K562 (cell line): ENCODE measurements around the gene IRS2. TPM values are rescaled to one million over a fixed set of nuclear protein-coding genes. Genes with fewer than 3 reads are reported as not detected.

ENCODE experiments used
- ATAC-seq: fragments of 200-7000 bp; cut with Tn5 transposase; 3 replicates; pipeline ENCODE4 v1.9.1; 2020; ENCODE audit warnings: moderate library complexity
- BruUV-seq: library from RNA; stranded (reverse); fragments of 400-500 nt; replicated peaks from 2 replicates; lab custom pipeline; 2021; lab: Mats Ljungman, UMichigan
- CTCF ChIA-PET: fragments of 300-600 bp; formaldehyde crosslinking; extraction: SDS; loops from one replicate; lab custom pipeline; 2021; ENCODE audit warnings: low intra/inter-chr PET ratio; lab: Yijun Ruan, JAX
- POLR2A ChIA-PET: fragments of 300-600, 350-650 bp; sonication (Branson Sonifier 250); formaldehyde crosslinking; extraction: SDS; loops from one replicate; lab custom pipeline; 2021; ENCODE audit warnings: antibody characterized with exemption, inconsistent platforms; lab: Yijun Ruan, JAX
- DNase-seq, 4 experiments: peaks; one replicate each; pipeline versions ENCODE4 v3.0.0 to v3.0.0-alpha.2; 2011 to 2018; ENCODE audit warnings: low spot score in 3 of 4, mixed read lengths in 3 of 4; ENCODE audit errors: extremely low read depth in 1 of 4
- FAIRE-seq: peaks from 2 replicates; lab custom pipeline; 2011; peaks lifted over from hg19 to GRCh38; lab: Jason Lieb, UNC
- H2AFZ ChIP-seq: 2 replicates; pipeline ENCODE4 v1.6.0; 2011; ENCODE audit warnings: low read depth, low read length, control low read depth, inconsistent platforms
- H3K27ac ChIP-seq: fragments of 200-600 bp; 3 replicates; pipeline ENCODE4 v1.8.0; 2011; ENCODE audit warnings: low read depth, mild to moderate bottlenecking, control low read depth, inconsistent platforms, low read length, moderate library complexity, mixed read lengths; ENCODE audit errors: extremely low read depth
- H3K27me3 ChIP-seq, 2 experiments: fragments of 300-600 bp in 1 of 2; 2 replicates in 1 of 2; 3 replicates in 1 of 2; pipeline versions ENCODE4 v1.6.0 to v1.8.0; 2011; ENCODE audit warnings: inconsistent platforms in 2 of 2, low read length in 2 of 2, mild to moderate bottlenecking in 1 of 2, mixed read lengths in 1 of 2, moderate library complexity in 1 of 2; ENCODE audit not compliant: control insufficient read depth in 2 of 2, insufficient read depth in 2 of 2
- H3K36me3 ChIP-seq: fragments of 300-600 bp; 3 replicates; pipeline ENCODE4 v1.8.0; 2011; ENCODE audit warnings: mild to moderate bottlenecking, low read length, inconsistent platforms; ENCODE audit not compliant: control insufficient read depth, insufficient read depth
- H3K4me1 ChIP-seq, 2 experiments: fragments of 200-600 bp in 1 of 2; replicated peaks in 1 of 2; 2 replicates in 1 of 2; 3 replicates in 1 of 2; pipeline versions ENCODE4 v1.5.1 to v1.8.0; 2011; ENCODE audit warnings: inconsistent platforms in 2 of 2, low read length in 2 of 2, mild to moderate bottlenecking in 1 of 2, mixed read lengths in 1 of 2, moderate library complexity in 1 of 2; ENCODE audit not compliant: control insufficient read depth in 2 of 2, insufficient read depth in 2 of 2
- H3K4me2 ChIP-seq: 2 replicates; pipeline ENCODE4 v1.6.1; 2011; ENCODE audit warnings: low read length, control low read depth, inconsistent platforms, mixed read lengths; ENCODE audit not compliant: insufficient read depth
- H3K4me3 ChIP-seq: fragments of 200-600 bp; sonication (generic), shearing (Covaris generic); 2 replicates; pipeline ENCODE4 v1.5.1; 2016; ENCODE audit warnings: control low read depth, inconsistent platforms
- H3K79me2 ChIP-seq: fragments of 200-600 bp; 3 replicates; pipeline ENCODE4 v1.8.0; 2011; ENCODE audit warnings: low read length, inconsistent platforms; ENCODE audit not compliant: control insufficient read depth, insufficient read depth
- H3K9ac ChIP-seq, 2 experiments: 2 replicates each; pipeline versions ENCODE4 v1.6.0 to v1.6.1; 2011; ENCODE audit warnings: low read depth in 2 of 2, low read length in 2 of 2, control low read depth in 1 of 2, inconsistent platforms in 1 of 2, mild to moderate bottlenecking in 1 of 2, mixed read lengths in 1 of 2; ENCODE audit not compliant: insufficient read depth in 1 of 2
- H3K9me1 ChIP-seq: one replicate; pipeline ENCODE4 v1.6.0; 2011; ENCODE audit warnings: inconsistent platforms, mild to moderate bottlenecking, low read length, moderate library complexity; ENCODE audit not compliant: control insufficient read depth, insufficient read depth
- H3K9me3 ChIP-seq: replicated peaks from 2 replicates; pipeline ENCODE4 v1.5.1; 2011; ENCODE audit warnings: low read depth, low read length, inconsistent platforms; ENCODE audit not compliant: control insufficient read depth, insufficient read depth
- H4K20me1 ChIP-seq: replicated peaks from 2 replicates; pipeline ENCODE4 v1.6.1; 2011; ENCODE audit warnings: low read length, inconsistent platforms, mixed read lengths; ENCODE audit not compliant: control insufficient read depth, insufficient read depth
- E2F8 ChIP-seq: fragments of 450-650 bp; IDR thresholded peaks from 2 replicates; pipeline ENCODE4 v1.7.1; 2018; ENCODE audit warnings: mild to moderate bottlenecking, low read depth; ENCODE audit not compliant: partially characterized antibody
- JUND ChIP-seq, 2 experiments: IDR thresholded peaks; 2 replicates in 1 of 2; 3 replicates in 1 of 2; pipeline ENCODE4 v1.6.1; 2011; ENCODE audit warnings: borderline replicate concordance in 2 of 2, low read depth in 2 of 2, low read length in 2 of 2, improper control_type of control experiment in 1 of 2, missing biosample characterization in 1 of 2, missing genetic modification characterization in 1 of 2, missing genetic modification reagents in 1 of 2
- MAZ ChIP-seq, 2 experiments: fragments of 450-650 bp in 1 of 2; sonication (generic) in 1 of 2; formaldehyde crosslinking; IDR thresholded peaks in 1 of 2; conservative IDR thresholded peaks in 1 of 2; 2 replicates each; pipeline versions ENCODE4 v1.4.0 to v1.5.0; 2020; ENCODE audit warnings: mild to moderate bottlenecking in 1 of 2, missing genetic modification reagents in 1 of 2
- MYBL2 ChIP-seq, 2 experiments: fragments of 450-650 bp in 1 of 2; sonication (generic) in 1 of 2; formaldehyde crosslinking in 1 of 2; IDR thresholded peaks; 2 replicates each; pipeline versions ENCODE4 v1.6.1 to v1.8.1; 2017 to 2022; ENCODE audit warnings: borderline replicate concordance in 1 of 2, inconsistent platforms in 1 of 2, low read depth in 1 of 2, mild to moderate bottlenecking in 1 of 2, missing genetic modification reagents in 1 of 2, moderate library complexity in 1 of 2
- ZFP36 ChIP-seq: fragments of 150-350 bp; IDR thresholded peaks from 2 replicates; pipeline ENCODE4 v1.6.1; 2018; ENCODE audit warnings: low read length, low read depth; ENCODE audit not compliant: partially characterized antibody
- ZNF699 ChIP-seq: fragments of 250-450 bp; sonication (Bioruptor Pico); IDR thresholded peaks from 2 replicates; pipeline ENCODE4 v1.8.0; 2021; ENCODE audit warnings: mild to moderate bottlenecking, moderate library complexity; ENCODE audit not compliant: insufficient replicate concordance
- in situ Hi-C: fragments of 300-500 bp; cut with MboI; formaldehyde crosslinking; loops from 4 replicates; pipeline ENCODE4 v1.15.0; 2018; ENCODE audit warnings: inconsistent platforms, mixed read lengths
- intact Hi-C: fragments of 100-400 bp; cut with micrococcal nuclease; formaldehyde crosslinking; loops from 2 replicates; pipeline ENCODE4 v1.14.2; 2022
- polyA plus RNA-seq, 8 experiments: library from polyadenylated mRNA; depleted of rRNA in 4 of 8; stranded (reverse) in 5 of 8; unstranded in 3 of 8; fragments of >200 nt; fragmentation: Nextera tagmentation in 2 of 8; fragmentation: Illumina TruSeq in 1 of 8; extraction: Ambion mirVana in 2 of 8; extraction: Trizol in 1 of 8; gene quantifications; 2 replicates each; pipeline versions ENCODE4 v1.2.1 to v1.2.3, GENCODE V29; 2011 to 2014; ENCODE audit warnings: inconsistent platforms in 1 of 8, missing spikeins in 1 of 8
- total RNA-seq, 7 experiments: library from RNA; depleted of rRNA in 6 of 7; stranded (reverse); fragments of >200 nt in 6 of 7; fragmentation: Illumina TruSeq in 2 of 7; extraction: Trizol in 2 of 7; gene quantifications; 2 replicates each; pipeline versions ENCODE4 v1.2.1 to v1.2.3, GENCODE V29; 2011 to 2021; ENCODE audit warnings: low replicate concordance in 1 of 7

The IRS2 gene
- total and polyA plus RNA-seq, 9 of the 15 experiments (the other 6 are each of a cell fraction or from before 2014, with no cell fraction given): 0.36 to 4.6 (median 0.63) TPM

- no peak overlapping the region for H2AFZ ChIP-seq
- intact Hi-C loops: no loop called here
- no TSS peak for BruUV-seq
Observed at GRCh38 chr13:109718726-109719125, 67.7 kb downstream of the IRS2 start.

More at GRCh38 chr13:109718726-109719125, 67.7 kb downstream of the IRS2 start:
- no peak for FAIRE-seq
- no peak overlapping the region for H3K4me2 ChIP-seq
- in situ Hi-C loops: no loop called here
- no peaks in the 10 kb centered on the region for H3K79me2 ChIP-seq
- H3K27me3 ChIP-seq: peaks cover 0 to 5% of the 10 kb centered on the region in 2 experiments; a peak in 1 of 5 replicates
- H3K4me3 ChIP-seq: no peak overlapping the region
- no peak for ATAC-seq
- ChIA-PET CTCF (no interaction called here), POLR2A (no interaction called here)
- H3K9me3 ChIP-seq: no peaks in the 10 kb centered on the region
- H3K36me3 ChIP-seq: no peaks in the 10 kb centered on the region
- H3K9me1 ChIP-seq: no peaks in the 10 kb centered on the region
- no peak overlapping the region for H3K27ac ChIP-seq
- H3K9ac ChIP-seq: no peak overlapping the region
- H4K20me1 ChIP-seq: no peaks in the 10 kb centered on the region
- peaks cover 5 to 9% of the 10 kb centered on the region in 2 experiments; a peak in 2 of 5 replicates for H3K4me1 ChIP-seq
- TF ChIP-seq JUND (IDR thresholded peaks at IDR 0.05; ENCODE audit: borderline replicate concordance, low read depth, low read length) (no peak), JUND (tag; IDR thresholded peaks at IDR 0.05; ENCODE audit: borderline replicate concordance, low read depth, low read length) (no peak), ZNF699 (CRISPR knock-in tag) (no peak), E2F8 (no peak), MYBL2 (IDR thresholded peaks at IDR 0.05; ENCODE audit: low read depth) (no peak), MYBL2 (CRISPR knock-in tag; IDR thresholded peaks at IDR 0.05; ENCODE audit: borderline replicate concordance) (no peak), MAZ (CRISPR knock-in tag; conservative IDR thresholded peaks at IDR 0.05 in 1 of 2, IDR thresholded peaks at IDR 0.05 in 1 of 2) (no peak), ZFP36 (no peak)
- no peak for DNase-seq
